GM12873 (cell line): ENCODE measurements around the gene CYSTM1.

Experiments
- CTCF ChIP-seq: IDR thresholded peaks from 2 replicates; pipeline ENCODE4 v1.5.1; 2012; ENCODE audit warnings: low read depth, mild to moderate bottlenecking, moderate library complexity, low read length, control low read depth; ENCODE audit not compliant: insufficient read depth; ENCODE audit errors: missing control alignments

CYSTM1 gene

DNA sequence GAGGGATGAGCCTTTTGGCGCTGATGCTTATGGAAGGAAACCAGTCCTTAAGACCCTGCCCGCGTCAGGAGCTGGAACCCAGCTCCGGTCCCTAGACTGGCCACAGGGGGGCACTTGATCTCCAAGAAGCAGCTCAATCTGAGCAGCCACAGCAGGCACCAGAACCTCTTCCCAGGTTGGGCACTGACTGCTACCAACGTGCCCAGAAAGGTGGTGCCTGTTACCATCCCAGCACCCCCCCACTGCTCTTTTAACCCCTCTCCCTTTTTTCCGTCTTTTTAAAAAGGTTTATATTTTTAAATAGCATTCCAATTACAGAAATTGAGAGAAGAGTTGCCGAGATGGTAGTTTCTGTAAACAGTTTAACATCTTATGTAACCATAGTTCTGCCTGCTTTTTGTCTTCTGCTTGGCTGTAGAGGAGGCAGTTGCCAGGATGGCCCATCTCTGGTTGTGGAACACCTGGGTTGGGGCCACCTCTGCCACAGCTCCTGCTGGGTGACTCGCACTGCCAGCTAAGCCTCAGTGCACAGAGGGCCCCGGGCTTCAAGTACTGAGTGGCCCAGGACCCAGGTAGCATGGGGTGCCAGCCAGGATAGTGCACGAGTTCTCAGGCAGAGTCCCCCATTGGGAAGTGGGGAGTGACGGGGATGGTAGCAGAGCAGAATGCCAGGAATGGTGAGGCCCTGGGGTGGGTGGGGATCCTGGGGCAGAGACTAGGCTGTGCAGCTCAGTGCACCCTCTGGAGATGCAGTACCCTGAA, 65.1 kb downstream of the CYSTM1 start:
- TF ChIP-seq CTCF = peak; percentile 83

DNA sequence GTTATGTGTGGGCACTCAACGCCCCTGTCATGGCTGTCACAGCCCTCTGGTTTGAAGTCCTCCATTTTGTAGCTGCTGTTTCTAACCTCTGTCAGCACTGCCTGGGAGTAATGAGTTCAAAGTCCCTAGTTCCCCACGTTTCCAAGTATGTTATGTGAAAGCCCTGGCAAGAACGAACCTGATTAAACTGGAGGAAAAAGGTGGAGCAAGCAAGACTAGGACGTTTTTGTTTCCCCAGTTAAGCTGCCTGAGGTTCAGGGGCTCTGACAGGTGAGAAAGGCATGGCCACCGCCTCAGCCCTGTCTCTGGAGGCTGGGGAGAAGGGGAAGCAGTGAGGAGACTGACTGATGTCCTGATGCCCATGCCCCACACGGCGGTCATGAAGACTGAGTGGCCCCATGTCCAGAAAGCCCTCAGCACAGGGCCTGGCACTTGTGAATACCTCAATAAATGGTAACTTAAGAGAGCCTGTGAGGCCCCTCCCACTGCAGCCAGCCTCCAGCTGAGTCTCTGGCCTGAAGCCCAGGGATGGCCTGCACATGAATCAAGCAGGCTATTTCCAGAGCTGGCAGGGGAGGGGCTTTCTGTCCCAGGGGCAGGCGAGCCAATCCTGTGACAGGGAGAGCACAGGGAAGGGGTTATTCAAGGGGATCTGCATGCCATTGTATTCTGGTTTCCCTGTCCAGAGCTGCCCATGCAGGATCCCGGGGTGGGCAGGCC, 66.2 kb downstream of the CYSTM1 start:
- TF ChIP-seq CTCF = no peak

DNA sequence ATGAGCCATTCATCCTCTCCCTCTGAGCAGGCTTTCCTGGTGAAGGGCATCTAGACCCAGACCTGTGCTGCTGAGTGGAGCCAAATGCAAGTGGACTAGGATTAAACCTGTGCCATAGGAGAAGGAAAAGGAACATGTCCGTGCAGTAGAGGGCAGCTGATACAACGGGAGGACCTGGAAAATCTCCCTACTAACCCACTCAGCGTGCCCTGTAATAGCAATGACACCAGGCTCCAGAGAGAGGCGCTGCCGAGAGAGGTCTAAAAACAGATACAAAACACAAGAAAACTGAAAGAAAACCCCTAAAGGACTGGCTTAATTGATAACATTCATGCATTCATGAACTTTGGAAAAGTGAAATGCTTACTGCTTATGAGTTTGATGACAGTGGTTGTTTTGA, 67.1 kb downstream of the CYSTM1 start:
- TF ChIP-seq CTCF = no peak

DNA sequence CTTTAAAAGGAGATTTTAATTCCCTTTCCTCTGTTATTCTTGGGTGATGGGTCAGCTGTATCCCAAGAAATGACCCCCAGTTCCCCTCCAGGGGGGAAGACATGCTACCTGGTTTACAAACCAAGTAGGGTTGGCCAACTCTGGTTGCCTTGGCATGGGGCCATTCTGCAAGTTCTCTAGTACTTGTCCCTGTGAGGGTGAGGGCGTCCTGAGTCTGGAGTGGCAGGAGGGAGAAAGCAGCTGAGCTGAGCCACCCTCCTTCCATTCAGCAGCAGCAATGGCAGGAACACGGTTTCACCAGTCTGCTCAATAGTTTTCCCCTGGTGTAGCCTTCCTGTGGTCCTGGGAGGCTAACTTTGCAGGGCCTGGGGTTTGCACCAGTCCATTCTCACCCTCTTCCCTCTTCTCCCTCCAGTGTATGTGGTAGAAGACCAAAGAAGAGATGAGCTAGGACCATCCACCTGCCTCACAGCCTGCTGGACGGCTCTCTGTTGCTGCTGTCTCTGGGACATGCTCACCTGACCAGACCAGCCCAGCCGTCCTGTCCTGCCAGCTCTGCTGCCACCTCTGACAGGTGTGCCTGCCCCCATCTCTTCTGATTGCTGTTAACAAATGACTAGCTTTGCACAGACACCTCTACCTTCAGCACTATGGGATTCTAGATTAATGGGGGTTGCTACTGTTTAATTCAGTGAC, 68.0 kb downstream of the CYSTM1 start:
- TF ChIP-seq CTCF = no peak

DNA sequence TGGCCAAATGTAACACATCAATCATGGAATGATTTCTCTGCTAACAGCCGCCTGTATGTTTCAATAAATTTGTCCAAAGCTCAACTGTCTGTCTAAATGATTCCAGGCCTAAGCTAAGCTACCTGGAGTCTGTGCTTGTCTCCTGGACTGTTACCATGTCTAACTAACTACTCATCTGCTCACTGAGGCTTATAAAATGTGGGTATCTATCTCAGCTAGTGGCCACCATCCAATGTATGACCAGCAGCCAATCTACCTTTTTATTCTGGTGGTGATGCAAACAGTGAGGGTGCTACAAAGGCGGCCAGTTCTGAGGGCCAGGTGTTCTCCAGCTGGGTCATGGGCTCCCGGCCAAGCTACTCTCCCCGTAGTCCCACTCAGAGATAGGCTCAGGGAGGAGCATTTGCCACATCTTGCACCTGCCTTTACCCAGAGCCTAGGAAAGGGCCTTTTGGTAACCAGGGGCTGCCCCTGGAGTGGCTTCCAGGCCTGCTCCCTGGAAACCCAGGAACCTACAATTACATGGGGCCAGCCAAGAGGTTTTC, 68.8 kb downstream of the CYSTM1 start:
- TF ChIP-seq CTCF = no peak

DNA sequence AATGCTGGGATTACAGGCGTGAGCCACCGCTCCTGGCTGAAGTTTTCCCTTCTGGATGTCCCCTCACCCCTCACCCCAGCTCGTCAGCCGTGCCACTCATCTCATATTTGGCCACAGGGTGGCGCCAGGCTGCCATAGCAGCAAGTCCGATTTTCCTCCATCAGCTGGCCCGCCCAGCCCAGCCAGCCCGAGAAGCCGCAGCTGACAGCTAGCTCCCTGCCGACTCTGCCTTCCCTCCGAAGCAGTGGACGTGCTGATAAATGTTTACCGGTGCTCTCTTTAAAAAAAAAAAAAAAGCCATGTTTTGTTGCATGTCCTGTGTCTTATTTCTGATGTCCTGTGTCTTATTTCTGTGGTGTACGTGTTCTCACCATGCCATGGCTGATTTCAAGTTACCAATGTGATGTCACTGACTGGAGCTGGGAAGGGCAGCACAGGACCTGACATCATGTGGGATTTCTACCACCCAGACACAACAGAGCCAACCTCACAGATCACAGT, 69.6 kb downstream of the CYSTM1 start:
- peak; percentile 84 for TF ChIP-seq CTCF

GRCh38 chr5:140245341-140245740, 70.4 kb downstream of the CYSTM1 start:
- TF ChIP-seq CTCF = no peak
